ENCODE measurements around the gene PACSIN2.

The PACSIN2 gene

DNA sequence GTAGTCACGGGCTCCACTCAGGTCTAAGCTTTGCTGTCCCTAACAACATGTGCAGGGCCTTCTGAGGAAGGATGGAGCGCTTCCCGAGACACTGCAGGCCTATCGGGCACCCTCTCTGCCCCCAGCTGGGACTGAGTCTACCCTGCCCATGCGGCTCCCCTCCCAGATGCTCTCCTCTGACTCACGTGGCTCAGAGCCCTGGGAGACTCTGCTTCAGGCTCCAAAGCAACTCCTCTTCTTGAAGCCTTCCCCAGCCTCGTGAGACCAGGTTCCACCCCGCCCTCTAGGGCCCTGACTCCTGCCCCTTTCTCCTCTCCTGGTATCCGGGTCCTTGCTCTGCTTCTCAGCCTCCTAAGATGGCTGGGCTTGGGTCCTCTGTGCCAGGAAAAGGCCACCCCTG, 129.5 kb downstream of the PACSIN2 start:
- peaks cover 71 to 92% of the 10 kb centered on the region in 2 donors for H3K36me3 ChIP-seq (ENCODE audit: control insufficient read depth in 1 of 2, insufficient read depth in 2 of 2, low read length in 2 of 2)

DNA sequence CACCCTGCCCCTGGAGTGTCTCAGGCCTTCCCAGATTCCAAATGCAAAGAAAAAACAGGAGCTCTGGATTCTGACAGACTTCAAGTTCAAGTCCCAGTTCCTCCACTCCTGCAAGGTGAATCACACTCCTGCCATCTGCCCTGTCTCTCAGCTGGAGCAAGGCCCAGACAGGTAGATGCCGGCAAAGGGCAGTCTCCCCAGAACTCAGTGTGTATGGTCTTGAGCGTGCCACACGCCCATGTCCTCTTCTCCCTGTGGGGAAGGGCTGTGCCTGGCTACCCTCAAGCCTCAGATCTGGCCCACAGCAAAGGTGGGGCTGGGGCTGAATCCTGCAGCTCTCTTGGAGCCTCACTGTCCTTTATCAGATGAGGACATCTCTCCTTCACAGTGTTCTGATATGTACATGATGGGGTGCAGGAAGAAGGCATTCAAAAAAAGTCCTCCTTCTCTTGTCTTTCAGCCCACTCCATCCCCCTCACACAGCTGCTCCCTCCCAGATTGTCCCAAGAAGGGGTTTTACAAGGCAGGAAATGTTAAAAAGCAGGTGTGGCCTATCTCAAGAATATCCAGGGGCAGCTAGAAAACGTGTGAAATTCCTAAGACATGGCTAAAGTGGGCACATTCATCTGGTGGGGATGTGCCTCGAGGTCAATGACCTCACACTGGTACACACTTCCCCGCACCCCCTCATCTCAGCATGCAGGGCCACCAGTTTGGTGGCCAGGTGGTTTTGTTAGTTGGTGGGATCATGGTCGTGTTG, 130.2 kb downstream of the PACSIN2 start:
- no peak overlapping the region for H3K27ac ChIP-seq (ENCODE audit: low read length)
- peaks cover 77 to 97% of the 10 kb centered on the region in 2 donors for H3K36me3 ChIP-seq (ENCODE audit: control insufficient read depth in 1 of 2, insufficient read depth in 2 of 2, low read length in 2 of 2)

More for the DNA sequence above, 129.5 kb downstream of the PACSIN2 start:
- H3K9me3 ChIP-seq (ENCODE audit: control insufficient read depth in 1 of 2, low read length in 2 of 2) = no peaks in the 10 kb centered on the region
- no peak overlapping the region for H3K27ac ChIP-seq (ENCODE audit: low read length)
- no peaks in the 10 kb centered on the region for H3K4me1 ChIP-seq (ENCODE audit: control insufficient read depth in 1 of 2, insufficient read depth in 2 of 2, low read length in 2 of 2)
- H3K27me3 ChIP-seq (ENCODE audit: low read depth, low read length) = no peaks in the 10 kb centered on the region
- H3K4me3 ChIP-seq (ENCODE audit: low read depth in 1 of 2, low read length in 2 of 2) = no peak overlapping the region

DNA sequence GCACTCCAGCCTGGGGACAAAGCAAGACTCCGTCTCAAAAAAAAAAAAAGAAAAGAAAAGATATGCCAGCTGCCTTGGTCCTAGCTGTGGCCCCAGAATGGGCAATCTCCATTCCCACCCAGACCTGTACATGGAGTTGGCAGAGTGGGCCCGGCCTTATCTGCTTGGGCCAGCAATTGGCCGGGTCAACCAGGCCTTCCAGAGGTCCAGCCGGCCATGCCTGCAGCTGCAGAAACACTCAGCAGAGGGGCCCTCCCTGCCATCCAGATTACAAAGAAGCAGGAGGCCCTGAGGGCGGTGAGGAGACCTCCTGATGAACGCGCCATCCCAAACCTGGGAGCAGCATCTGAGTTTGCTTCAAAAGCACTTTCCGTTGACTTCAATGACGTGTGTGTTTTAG, 131.0 kb downstream of the PACSIN2 start:
- Histone ChIP-seq H3K4me1 (ENCODE audit: control insufficient read depth in 1 of 2, insufficient read depth in 2 of 2, low read length in 2 of 2) (no peaks in the 10 kb centered on the region), H3K27ac (ENCODE audit: low read length) (no peak overlapping the region), H3K4me3 (ENCODE audit: low read depth in 1 of 2, low read length in 2 of 2) (no peak overlapping the region), H3K27me3 (ENCODE audit: low read depth, low read length) (no peaks in the 10 kb centered on the region), H3K9me3 (ENCODE audit: control insufficient read depth in 1 of 2, low read length in 2 of 2) (no peaks in the 10 kb centered on the region), H3K36me3 (ENCODE audit: control insufficient read depth in 1 of 2, insufficient read depth in 2 of 2, low read length in 2 of 2) (peaks cover 81 to 97% of the 10 kb centered on the region in 2 donors)

More for the DNA sequence above, 130.2 kb downstream of the PACSIN2 start:
- H3K27me3 ChIP-seq (ENCODE audit: low read depth, low read length) = no peaks in the 10 kb centered on the region
- no peak overlapping the region for H3K4me3 ChIP-seq (ENCODE audit: low read depth in 1 of 2, low read length in 2 of 2)
- no peaks in the 10 kb centered on the region for H3K4me1 ChIP-seq (ENCODE audit: control insufficient read depth in 1 of 2, insufficient read depth in 2 of 2, low read length in 2 of 2)
- H3K9me3 ChIP-seq (ENCODE audit: control insufficient read depth in 1 of 2, low read length in 2 of 2) = no peaks in the 10 kb centered on the region

DNA sequence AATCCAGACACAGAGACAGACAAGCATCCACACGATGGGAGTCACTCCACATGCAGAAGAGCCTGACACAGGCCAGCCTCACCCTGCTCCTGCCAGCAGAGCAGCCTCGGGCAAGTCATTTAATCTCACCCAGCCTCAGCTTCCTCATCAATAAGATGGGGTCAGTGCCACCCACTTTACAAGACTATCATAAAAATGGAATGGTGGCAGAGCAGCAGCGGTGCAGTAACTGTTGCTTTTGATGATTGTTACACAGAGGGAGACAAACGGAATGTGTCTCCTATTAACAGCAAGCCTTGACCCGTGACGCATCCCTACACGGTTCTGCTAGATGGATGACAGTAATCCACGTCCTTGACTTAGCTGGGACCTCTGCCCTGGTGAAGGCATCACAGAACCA, 131.8 kb downstream of the PACSIN2 start:
- no peak overlapping the region for H3K27ac ChIP-seq (ENCODE audit: low read length)
- no peak overlapping the region for H3K4me3 ChIP-seq (ENCODE audit: low read depth in 1 of 2, low read length in 2 of 2)

DNA sequence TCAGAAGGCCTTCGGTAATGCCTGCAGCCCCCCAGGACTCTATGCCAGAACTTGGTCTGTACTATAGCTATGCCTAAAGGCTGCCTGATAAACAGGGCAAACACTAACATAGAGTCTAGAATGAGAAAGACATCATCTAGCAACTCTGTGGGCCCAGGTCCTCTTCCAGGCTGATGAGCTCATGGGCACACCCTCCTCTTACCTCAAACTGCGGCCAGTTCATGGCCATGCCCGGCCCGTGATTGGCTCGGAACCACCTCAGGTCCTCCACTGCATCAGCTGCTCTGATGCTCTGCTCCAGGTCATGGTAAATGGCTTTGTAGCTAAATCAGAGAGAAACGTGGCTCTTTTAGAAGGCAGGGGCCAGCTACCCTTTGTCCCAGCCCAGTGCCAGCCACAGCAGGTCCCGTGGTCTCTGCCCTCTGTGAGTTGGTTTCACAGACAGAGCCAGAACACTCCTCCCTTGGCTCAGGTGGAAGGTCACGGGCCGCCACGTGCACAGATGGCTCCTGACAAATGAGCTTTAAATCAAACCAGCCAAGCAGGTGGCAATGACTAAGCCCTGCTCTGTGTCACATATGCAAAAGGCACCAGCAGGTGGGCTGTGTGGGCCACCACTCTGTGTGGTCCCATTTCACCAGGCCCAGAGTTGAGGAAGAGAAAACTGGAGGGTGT, 132.8 kb downstream of the PACSIN2 start:
- Histone ChIP-seq H3K27ac (ENCODE audit: low read length) (no peak overlapping the region), H3K9me3 (ENCODE audit: control insufficient read depth in 1 of 2, low read length in 2 of 2) (no peaks in the 10 kb centered on the region), H3K4me3 (ENCODE audit: low read depth in 1 of 2, low read length in 2 of 2) (no peak overlapping the region), H3K36me3 (ENCODE audit: control insufficient read depth in 1 of 2, insufficient read depth in 2 of 2, low read length in 2 of 2) (peaks cover 74 to 98% of the 10 kb centered on the region in 2 donors), H3K4me1 (ENCODE audit: control insufficient read depth in 1 of 2, insufficient read depth in 2 of 2, low read length in 2 of 2) (no peaks in the 10 kb centered on the region), H3K27me3 (ENCODE audit: low read depth, low read length) (no peaks in the 10 kb centered on the region)

More for the DNA sequence above, 131.8 kb downstream of the PACSIN2 start:
- Histone ChIP-seq H3K36me3 (ENCODE audit: control insufficient read depth in 1 of 2, insufficient read depth in 2 of 2, low read length in 2 of 2) (peaks cover 78 to 97% of the 10 kb centered on the region in 2 donors), H3K9me3 (ENCODE audit: control insufficient read depth in 1 of 2, low read length in 2 of 2) (no peaks in the 10 kb centered on the region), H3K27me3 (ENCODE audit: low read depth, low read length) (no peaks in the 10 kb centered on the region), H3K4me1 (ENCODE audit: control insufficient read depth in 1 of 2, insufficient read depth in 2 of 2, low read length in 2 of 2) (no peaks in the 10 kb centered on the region)

DNA sequence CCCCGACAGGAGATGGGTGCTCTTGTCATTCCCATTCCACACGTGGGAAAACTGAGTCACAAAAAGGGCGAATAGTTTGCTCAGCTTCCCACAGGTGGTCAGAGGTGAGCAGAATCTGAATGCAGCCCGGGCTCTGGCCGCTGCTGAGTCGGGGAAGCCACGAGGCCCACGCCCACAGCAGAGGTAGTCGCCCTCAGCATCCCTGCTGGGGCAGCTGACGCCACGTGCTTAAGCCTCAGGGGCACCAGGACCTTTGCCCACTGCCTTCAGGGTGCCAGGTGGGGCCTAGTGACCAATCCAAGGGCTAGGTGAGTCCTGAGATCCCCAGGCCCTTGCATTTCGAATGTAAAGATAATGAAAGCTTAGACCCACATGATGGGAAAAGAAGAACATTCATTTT, 133.7 kb downstream of the PACSIN2 start:
- Histone ChIP-seq H3K9me3 (ENCODE audit: control insufficient read depth in 1 of 2, low read length in 2 of 2) (no peaks in the 10 kb centered on the region), H3K4me3 (ENCODE audit: low read depth in 1 of 2, low read length in 2 of 2) (no peak overlapping the region), H3K27me3 (ENCODE audit: low read depth, low read length) (no peaks in the 10 kb centered on the region), H3K4me1 (ENCODE audit: control insufficient read depth in 1 of 2, insufficient read depth in 2 of 2, low read length in 2 of 2) (no peaks in the 10 kb centered on the region), H3K27ac (ENCODE audit: low read length) (no peak overlapping the region), H3K36me3 (ENCODE audit: control insufficient read depth in 1 of 2, insufficient read depth in 2 of 2, low read length in 2 of 2) (peaks cover 77 to 98% of the 10 kb centered on the region in 2 donors)

DNA sequence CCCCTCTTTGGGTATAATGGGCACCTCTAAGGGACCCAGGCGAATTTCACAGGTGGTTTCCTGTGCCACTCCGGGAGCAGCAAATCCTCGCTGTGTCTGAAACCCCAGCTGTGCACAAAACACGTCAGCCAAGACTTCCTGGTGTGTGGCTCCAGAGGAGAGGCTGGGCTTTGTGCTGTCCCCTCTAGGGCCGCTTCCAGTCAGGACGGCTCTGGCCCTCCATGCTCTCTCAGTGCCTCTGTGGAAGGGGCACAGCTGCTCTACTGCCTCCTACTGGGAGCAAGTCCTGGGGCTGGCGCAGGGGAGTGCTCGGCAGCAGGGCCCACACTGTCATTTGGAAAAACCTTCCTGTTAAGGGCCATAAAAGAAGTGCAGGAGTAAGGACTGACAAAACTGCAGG, 134.1 kb downstream of the PACSIN2 start:
- Histone ChIP-seq H3K36me3 (ENCODE audit: control insufficient read depth in 1 of 2, insufficient read depth in 2 of 2, low read length in 2 of 2) (peaks cover 78 to 98% of the 10 kb centered on the region in 2 donors), H3K4me3 (ENCODE audit: low read depth in 1 of 2, low read length in 2 of 2) (no peak overlapping the region), H3K4me1 (ENCODE audit: control insufficient read depth in 1 of 2, insufficient read depth in 2 of 2, low read length in 2 of 2) (no peaks in the 10 kb centered on the region), H3K27ac (ENCODE audit: low read length) (no peak overlapping the region), H3K27me3 (ENCODE audit: low read depth, low read length) (no peaks in the 10 kb centered on the region), H3K9me3 (ENCODE audit: control insufficient read depth in 1 of 2, low read length in 2 of 2) (no peaks in the 10 kb centered on the region)

DNA sequence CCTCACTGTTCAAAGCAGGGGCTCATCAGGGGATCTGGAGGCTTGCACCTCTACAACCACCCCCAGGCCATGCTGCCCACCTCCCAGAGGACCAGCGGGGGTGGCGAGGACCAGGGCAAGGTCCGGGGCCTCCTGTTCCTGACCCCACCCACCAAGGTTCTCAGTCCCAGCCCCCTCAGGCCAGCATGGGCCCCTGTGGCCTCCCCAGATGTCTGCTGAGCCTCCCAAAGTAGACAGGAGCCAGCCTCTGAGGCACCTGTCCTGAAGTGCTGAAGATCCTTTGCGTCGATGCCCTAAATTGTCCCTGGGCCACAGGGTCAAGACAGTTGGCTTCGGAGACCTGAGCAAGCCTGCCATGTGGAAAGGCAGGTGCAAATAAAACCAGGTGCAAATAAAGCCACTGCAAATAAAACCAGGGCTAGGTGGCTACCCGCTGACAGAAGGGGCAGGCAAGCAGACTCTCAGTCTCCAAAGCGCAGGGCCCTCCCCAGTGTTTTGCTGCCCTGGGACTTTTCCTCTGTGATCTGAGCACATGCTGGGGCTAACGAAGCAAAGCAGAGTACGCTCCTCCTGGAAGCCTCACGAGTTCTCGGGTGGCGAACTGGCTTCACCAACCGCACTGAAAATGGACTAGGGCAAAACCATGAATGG, 135.5 kb downstream of the PACSIN2 start:
- no peaks in the 10 kb centered on the region for H3K27me3 ChIP-seq (ENCODE audit: low read depth, low read length)
- no peaks in the 10 kb centered on the region for H3K9me3 ChIP-seq (ENCODE audit: control insufficient read depth in 1 of 2, low read length in 2 of 2)
- H3K4me3 ChIP-seq (ENCODE audit: low read depth in 1 of 2, low read length in 2 of 2) = no peak overlapping the region
- H3K36me3 ChIP-seq (ENCODE audit: control insufficient read depth in 1 of 2, insufficient read depth in 2 of 2, low read length in 2 of 2) = peaks cover 71 to 94% of the 10 kb centered on the region in 2 donors
- no peaks in the 10 kb centered on the region for H3K4me1 ChIP-seq (ENCODE audit: control insufficient read depth in 1 of 2, insufficient read depth in 2 of 2, low read length in 2 of 2)
- H3K27ac ChIP-seq (ENCODE audit: low read length) = no peak overlapping the region

DNA sequence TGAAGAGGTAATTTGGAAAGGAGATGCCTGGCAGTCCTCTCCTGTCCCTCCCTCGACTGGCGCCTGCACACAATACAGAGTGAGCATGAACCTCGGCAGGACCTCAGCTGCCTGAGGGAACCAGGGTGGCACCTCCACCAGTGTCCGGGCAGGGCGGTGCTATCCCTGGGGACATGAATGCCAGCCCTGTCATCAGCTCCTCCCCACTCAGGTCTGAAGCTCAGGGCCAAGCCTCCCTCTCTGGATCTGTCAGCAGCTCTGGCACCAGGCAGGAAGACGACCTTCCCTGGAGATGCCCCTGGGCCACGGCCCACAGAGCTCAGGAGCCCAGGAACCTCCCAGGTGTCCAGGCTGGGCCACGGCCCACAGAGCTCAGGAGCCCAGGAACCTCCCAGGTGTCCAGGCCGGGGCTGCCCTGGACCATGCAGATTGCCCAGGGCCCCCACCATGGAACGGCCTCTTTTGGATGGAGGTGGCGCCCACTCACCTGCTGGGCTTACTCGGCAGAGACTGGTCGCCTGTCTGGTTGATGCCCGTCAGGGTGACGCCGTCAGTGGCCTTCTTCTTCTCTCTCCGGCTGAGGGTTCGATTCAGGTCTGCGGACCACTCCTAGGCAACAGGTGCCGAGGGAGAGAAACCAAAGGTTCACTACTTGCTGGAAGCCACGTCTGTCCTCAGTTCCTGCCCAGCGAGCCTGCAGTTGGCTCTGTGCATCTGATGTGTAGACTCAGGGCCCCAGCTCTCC, 136.2 kb downstream of the PACSIN2 start:
- Histone ChIP-seq H3K4me3 (ENCODE audit: low read depth in 1 of 2, low read length in 2 of 2) (no peak overlapping the region), H3K4me1 (ENCODE audit: control insufficient read depth in 1 of 2, insufficient read depth in 2 of 2, low read length in 2 of 2) (no peaks in the 10 kb centered on the region), H3K36me3 (ENCODE audit: control insufficient read depth in 1 of 2, insufficient read depth in 2 of 2, low read length in 2 of 2) (peaks cover 64 to 95% of the 10 kb centered on the region in 2 donors), H3K27ac (ENCODE audit: low read length) (no peak overlapping the region), H3K27me3 (ENCODE audit: low read depth, low read length) (no peaks in the 10 kb centered on the region), H3K9me3 (ENCODE audit: control insufficient read depth in 1 of 2, low read length in 2 of 2) (no peaks in the 10 kb centered on the region)

DNA sequence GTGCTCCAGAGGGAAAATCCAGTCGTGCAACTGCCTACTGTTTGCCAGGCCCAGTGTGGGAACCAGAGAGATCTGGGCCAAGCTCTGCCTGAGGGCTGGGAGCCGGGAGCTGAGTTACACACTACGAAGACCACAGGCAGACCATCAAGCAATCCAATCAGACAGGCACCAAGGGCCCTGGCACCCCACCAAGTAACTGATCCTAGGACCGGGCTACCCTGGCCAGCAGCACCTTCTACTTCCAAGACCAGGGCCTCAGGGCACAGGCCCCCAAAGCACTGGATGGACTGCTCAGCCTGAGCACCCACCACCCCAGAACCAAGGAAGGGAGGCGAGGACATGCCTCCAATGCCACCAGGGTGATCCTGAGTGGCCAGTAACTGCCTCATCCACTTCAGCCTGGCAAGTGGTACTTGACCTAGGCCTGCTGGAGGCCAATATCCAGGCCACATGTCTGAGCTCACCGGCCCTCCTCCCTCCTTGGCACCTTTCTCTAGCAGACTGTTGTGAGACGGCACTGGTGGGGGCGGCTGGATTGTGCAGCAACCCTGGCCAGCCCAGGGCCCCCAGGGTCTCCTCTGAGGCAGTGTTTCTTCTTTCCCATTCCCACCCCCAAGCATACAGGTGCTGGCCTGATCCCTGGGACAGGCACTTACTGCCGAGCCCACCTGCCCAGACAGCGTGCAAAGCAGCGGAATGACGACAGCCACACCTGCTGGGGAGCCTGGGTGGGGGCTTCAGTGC, 137.2 kb downstream of the PACSIN2 start:
- Histone ChIP-seq H3K27me3 (ENCODE audit: low read depth, low read length) (no peaks in the 10 kb centered on the region), H3K36me3 (ENCODE audit: control insufficient read depth in 1 of 2, insufficient read depth in 2 of 2, low read length in 2 of 2) (peaks cover 65 to 94% of the 10 kb centered on the region in 2 donors), H3K4me3 (ENCODE audit: low read depth in 1 of 2, low read length in 2 of 2) (no peak overlapping the region), H3K4me1 (ENCODE audit: control insufficient read depth in 1 of 2, insufficient read depth in 2 of 2, low read length in 2 of 2) (no peaks in the 10 kb centered on the region), H3K9me3 (ENCODE audit: control insufficient read depth in 1 of 2, low read length in 2 of 2) (no peaks in the 10 kb centered on the region), H3K27ac (ENCODE audit: low read length) (no peak overlapping the region)
